Parathyroid adenoma (tissue), 2 donors: ENCODE measurements around the gene PSMC3.

Source experiments
- H2AFZ ChIP-seq: fragments of 300-600 bp; sonication (generic); one replicate; pipeline ENCODE4 v1.7.0; 2017; ENCODE audit warnings: antibody characterized with exemption, mild to moderate bottlenecking
- H3K27ac ChIP-seq: fragments of 300-600 bp; sonication (generic); one replicate; pipeline ENCODE4 v1.7.0; 2017
- H3K27me3 ChIP-seq: fragments of 300-600 bp; sonication (generic); one replicate; pipeline ENCODE4 v1.7.0; 2017; ENCODE audit warnings: low read length; ENCODE audit not compliant: control insufficient read depth, insufficient read depth
- H3K36me3 ChIP-seq: fragments of 300-600 bp; sonication (generic); one replicate; pipeline ENCODE4 v1.7.0; 2017; ENCODE audit warnings: low read length; ENCODE audit not compliant: control insufficient read depth, insufficient read depth
- H3K4me1 ChIP-seq: fragments of 300-600 bp; sonication (generic); one replicate; pipeline ENCODE4 v1.7.0; 2017; ENCODE audit warnings: control low read depth
- H3K4me2 ChIP-seq: fragments of 300-600 bp; sonication (generic); one replicate; pipeline ENCODE4 v1.7.0; 2017; ENCODE audit warnings: low read length
- H3K4me3 ChIP-seq: fragments of 300-600 bp; sonication (generic); one replicate; pipeline ENCODE4 v1.7.0; 2017; ENCODE audit warnings: low read depth, low read length
- H3K79me2 ChIP-seq: fragments of 300-600 bp; sonication (generic); one replicate; pipeline ENCODE4 v1.7.0; 2017; ENCODE audit warnings: control low read depth
- H3K9ac ChIP-seq: fragments of 300-600 bp; sonication (generic); one replicate; pipeline ENCODE4 v1.7.0; 2017; ENCODE audit warnings: mild to moderate bottlenecking
- H3K9me3 ChIP-seq: fragments of 300-600 bp; sonication (generic); one replicate; pipeline ENCODE4 v1.7.0; 2017; ENCODE audit warnings: low read length; ENCODE audit not compliant: control insufficient read depth
- CTCF ChIP-seq: fragments of 300-600 bp; sonication (generic); IDR thresholded peaks from one replicate; pipeline ENCODE4 v1.7.0; 2017; ENCODE audit warnings: antibody characterized with exemption, mild to moderate bottlenecking
- donor health status: primary hyperparathyroidism.

PSMC3 gene

GRCh38 chr11:47372422-47372821 lies 53.8 kb downstream of the PSMC3 start:
- no peak overlapping the region for H3K4me3 ChIP-seq
- no peak overlapping the region for H2AFZ ChIP-seq
- H3K9ac ChIP-seq, result no peak overlapping the region
- H3K79me2 ChIP-seq, result no peaks in the 10 kb centered on the region
- no peak for TF ChIP-seq CTCF
- H3K27ac ChIP-seq, result no peak overlapping the region
- H3K36me3 ChIP-seq, result no peaks in the 10 kb centered on the region
- H3K4me2 ChIP-seq, result no peak overlapping the region
- H3K9me3 ChIP-seq, result no peaks in the 10 kb centered on the region
- H3K27me3 ChIP-seq, result no peaks in the 10 kb centered on the region
- H3K4me1 ChIP-seq, result no peaks in the 10 kb centered on the region

- H3K4me3 ChIP-seq, result no peak overlapping the region
- H3K4me1 ChIP-seq, result no peaks in the 10 kb centered on the region
- TF ChIP-seq CTCF, result no peak
- no peaks in the 10 kb centered on the region for H3K79me2 ChIP-seq
- no peak overlapping the region for H3K27ac ChIP-seq
- H3K27me3 ChIP-seq, result no peaks in the 10 kb centered on the region
- no peaks in the 10 kb centered on the region for H3K36me3 ChIP-seq
- no peak overlapping the region for H2AFZ ChIP-seq
- no peak overlapping the region for H3K4me2 ChIP-seq
- no peak overlapping the region for H3K9ac ChIP-seq
- H3K9me3 ChIP-seq, result no peaks in the 10 kb centered on the region
Measured at GRCh38 chr11:47369676-47370075, 56.6 kb downstream of the PSMC3 start.
